IMR-90 (cell line): ENCODE measurements around the gene XPC. TPM values are rescaled to one million over a fixed set of nuclear protein-coding genes. Genes with fewer than 3 reads are reported as not detected.

ENCODE experiments used
- ATAC-seq: fragments of 200-7000 bp; cut with Tn5 transposase; 2 replicates; pipeline ENCODE4 v1.9.1; 2020; ENCODE audit warnings: low read depth, mild to moderate bottlenecking, moderate library complexity
- BruUV-seq: library from RNA; stranded (reverse); fragments of 400-500 nt; replicated peaks from 2 replicates; lab custom pipeline; 2021; lab: Mats Ljungman, UMichigan
- CTCF ChIA-PET: fragments of 300-600 bp; formaldehyde crosslinking; extraction: SDS; loops from one replicate; lab custom pipeline; 2021; ENCODE audit warnings: antibody characterized with exemption; lab: Yijun Ruan, JAX
- POLR2A ChIA-PET: fragments of 300-600 bp; sonication (Branson Sonifier 250); formaldehyde crosslinking; loops from one replicate; lab custom pipeline; 2022; ENCODE audit warnings: antibody characterized with exemption; ENCODE audit not compliant: unreplicated experiment; lab: Charles Lee
- DNase-seq: peaks from one replicate; pipeline ENCODE4 v3.0.0; 2013
- H2AFZ ChIP-seq: replicated peaks from 2 replicates; pipeline ENCODE3; 2013; ENCODE audit warnings: low read length, mild to moderate bottlenecking; ENCODE audit not compliant: poor library complexity
- H2AK5ac ChIP-seq: 2 replicates; pipeline ENCODE4 v1.6.1; 2013; ENCODE audit warnings: low read depth, low read length, inconsistent platforms
- H2AK9ac ChIP-seq: replicated peaks from 2 replicates; pipeline ENCODE3; 2013; ENCODE audit warnings: mild to moderate bottlenecking, low read depth, low read length, moderate library complexity; ENCODE audit not compliant: poor library complexity
- H2BK120ac ChIP-seq: 2 replicates; pipeline ENCODE4 v1.6.1; 2013; ENCODE audit warnings: low read depth, low read length, inconsistent platforms
- H2BK15ac ChIP-seq: 3 replicates; pipeline ENCODE4 v1.6.1; 2013; ENCODE audit warnings: low read depth, low read length, inconsistent platforms
- H2BK20ac ChIP-seq: 2 replicates; pipeline ENCODE4 v1.6.1; 2013; ENCODE audit warnings: low read depth, mild to moderate bottlenecking, inconsistent platforms, low read length, moderate library complexity
- H2BK5ac ChIP-seq: 2 replicates; pipeline ENCODE4 v1.6.1; 2013; ENCODE audit warnings: mild to moderate bottlenecking, low read depth, low read length, inconsistent platforms; ENCODE audit not compliant: poor library complexity, severe bottlenecking
- H3K14ac ChIP-seq: replicated peaks from 2 replicates; pipeline ENCODE4 v1.6.1; 2013; ENCODE audit warnings: low read depth, low read length, inconsistent platforms
- H3K18ac ChIP-seq: 2 replicates; pipeline ENCODE4 v1.6.1; 2013; ENCODE audit warnings: low read depth, low read length, control low read depth
- H3K23ac ChIP-seq: 2 replicates; pipeline ENCODE4 v1.6.1; 2013; ENCODE audit warnings: low read depth, low read length, inconsistent platforms
- H3K27ac ChIP-seq: 2 replicates; pipeline ENCODE4 v1.5.1; 2013; ENCODE audit warnings: mild to moderate bottlenecking, control low read depth, low read length; ENCODE audit not compliant: insufficient read depth
- H3K27me3 ChIP-seq: 2 replicates; pipeline ENCODE4 v1.6.1; 2013; ENCODE audit warnings: low read length; ENCODE audit not compliant: control insufficient read depth, insufficient read depth
- H3K36me3 ChIP-seq: 2 replicates; pipeline ENCODE4 v1.6.1; 2013; ENCODE audit warnings: low read length, mixed read lengths; ENCODE audit not compliant: control insufficient read depth, insufficient read depth
- H3K4ac ChIP-seq: 2 replicates; pipeline ENCODE4 v1.6.1; 2013; ENCODE audit warnings: low read depth, low read length, inconsistent platforms
- H3K4me1 ChIP-seq: 2 replicates; pipeline ENCODE4 v1.6.1; 2013; ENCODE audit warnings: low read length, mixed read lengths; ENCODE audit not compliant: control insufficient read depth, insufficient read depth
- H3K4me2 ChIP-seq: 2 replicates; pipeline ENCODE4 v1.6.1; 2013; ENCODE audit warnings: low read depth, mild to moderate bottlenecking, control low read depth, low read length, moderate library complexity
- H3K4me3 ChIP-seq: 2 replicates; pipeline ENCODE4 v1.5.1; 2013; ENCODE audit warnings: low read depth, mild to moderate bottlenecking, control low read depth, low read length, moderate library complexity; ENCODE audit not compliant: insufficient read depth
- H3K56ac ChIP-seq: 2 replicates; pipeline ENCODE4 v1.6.1; 2013; ENCODE audit warnings: low read length, inconsistent platforms; ENCODE audit not compliant: insufficient read depth; ENCODE audit errors: extremely low read depth
- H3K79me1 ChIP-seq, 2 experiments: 2 replicates each; pipeline ENCODE4 v1.6.1; 2013; ENCODE audit warnings: low read length in 2 of 2, inconsistent platforms in 1 of 2, low read depth in 1 of 2
- H3K9ac ChIP-seq: 2 replicates; pipeline ENCODE4 v1.6.1; 2013; ENCODE audit warnings: low read depth, low read length, control low read depth
- H3K9me1 ChIP-seq: 2 replicates; pipeline ENCODE4 v1.6.1; 2013; ENCODE audit warnings: low read length, inconsistent platforms; ENCODE audit not compliant: insufficient read depth
- H3K9me3 ChIP-seq: 2 replicates; pipeline ENCODE4 v1.6.1; 2013; ENCODE audit warnings: low read length; ENCODE audit not compliant: control insufficient read depth, insufficient read depth
- H4K20me1 ChIP-seq: 2 replicates; pipeline ENCODE4 v1.6.1; 2013; ENCODE audit warnings: low read length, inconsistent platforms; ENCODE audit not compliant: insufficient read depth
- H4K5ac ChIP-seq: 2 replicates; pipeline ENCODE4 v1.6.1; 2013; ENCODE audit warnings: mild to moderate bottlenecking, low read depth, low read length, control low read depth
- H4K8ac ChIP-seq, 2 experiments: 2 replicates each; pipeline ENCODE4 v1.6.1; 2013; ENCODE audit warnings: low read depth in 2 of 2, low read length in 2 of 2, control low read depth in 1 of 2, inconsistent platforms in 1 of 2
- H4K91ac ChIP-seq: 2 replicates; pipeline ENCODE4 v1.6.1; 2013; ENCODE audit warnings: low read depth, low read length, inconsistent platforms; ENCODE audit not compliant: insufficient read depth
- CEBPB ChIP-seq: IDR thresholded peaks from 2 replicates; pipeline ENCODE4 v1.6.1; 2012; ENCODE audit warnings: low read depth, low read length, improper control_type of control experiment
- CHD1 ChIP-seq: IDR thresholded peaks from 2 replicates; pipeline ENCODE4 v1.6.1; 2012; ENCODE audit warnings: low read depth, low read length, improper control_type of control experiment
- CTCF ChIP-seq: conservative IDR thresholded peaks from 2 replicates; pipeline ENCODE4 v1.5.1; 2012; ENCODE audit warnings: mild to moderate bottlenecking, low read depth, low read length, improper control_type of control experiment
- MAZ ChIP-seq: IDR thresholded peaks from 2 replicates; pipeline ENCODE4 v1.6.1; 2012; ENCODE audit warnings: low read depth, mild to moderate bottlenecking, low read length, improper control_type of control experiment, moderate library complexity, borderline replicate concordance
- MXI1 ChIP-seq: IDR thresholded peaks from 2 replicates; pipeline ENCODE4 v1.6.1; 2012; ENCODE audit warnings: low read depth, mild to moderate bottlenecking, low read length, moderate library complexity, borderline replicate concordance
- NFE2L2 ChIP-seq: fragments of 150-350 bp; IDR thresholded peaks from 2 replicates; pipeline ENCODE4 v1.6.1; 2016; ENCODE audit warnings: low read depth, mild to moderate bottlenecking, low read length
- POLR2A ChIP-seq: IDR thresholded peaks from 2 replicates; pipeline ENCODE4 v1.6.1; 2012; ENCODE audit warnings: mild to moderate bottlenecking, low read depth, low read length
- RAD21 ChIP-seq: IDR thresholded peaks from 2 replicates; pipeline ENCODE4 v1.6.1; 2012; ENCODE audit warnings: low read length, improper control_type of control experiment
- RCOR1 ChIP-seq: IDR thresholded peaks from 2 replicates; pipeline ENCODE4 v1.6.1; 2012; ENCODE audit warnings: mild to moderate bottlenecking, low read length, improper control_type of control experiment; ENCODE audit not compliant: insufficient replicate concordance
- RFX5 ChIP-seq: IDR thresholded peaks from 2 replicates; pipeline ENCODE4 v1.8.0; 2012; ENCODE audit warnings: low read depth, mild to moderate bottlenecking, low read length, moderate library complexity
- SMC3 ChIP-seq: fragments of 150-350 bp; IDR thresholded peaks from 2 replicates; pipeline ENCODE4 v1.6.1; 2016; ENCODE audit warnings: low read depth, mild to moderate bottlenecking, antibody characterized with exemption, low read length, moderate library complexity
- WGBS, 2 experiments: methylation state at CpG; one replicate each; pipeline versions ENCODE4 v1.1.5 to v1.1.7; 2013; ENCODE audit warnings: missing lambda C conversion rate in 2 of 2; ENCODE audit not compliant: insufficient read length in 1 of 2; ENCODE audit errors: extremely low coverage in 2 of 2; 5-methylcytosine and 5-hydroxymethylcytosine counted together
- dilution Hi-C: fragments of 300-500 bp; cut with HindIII; formaldehyde crosslinking; loops from one replicate; pipeline ENCODE4 v1.14.3; 2018; ENCODE audit warnings: low sequenced_read_pairs; ENCODE audit not compliant: unreplicated experiment
- in situ Hi-C: fragments of 300-500 bp; cut with MboI; formaldehyde crosslinking; loops from 3 replicates; pipeline ENCODE4 v1.14.3; 2019; ENCODE audit warnings: low sequenced_read_pairs, inconsistent platforms, mixed read lengths
- intact Hi-C: fragments of 100-400 bp; cut with micrococcal nuclease; formaldehyde crosslinking; loops from 2 replicates; pipeline ENCODE4 v1.10.0; 2022
- polyA plus RNA-seq, 3 experiments: library from polyadenylated mRNA; depleted of rRNA; stranded (reverse); fragments of >200 nt; gene quantifications; 2 replicates each; pipeline ENCODE4 v1.2.3, GENCODE V29; 2012; ENCODE audit warnings: low replicate concordance in 1 of 3
- total RNA-seq: library from RNA; depleted of rRNA; stranded (reverse); fragments of >200 nt; gene quantifications from 2 replicates; pipeline ENCODE4 v1.2.3, GENCODE V29; 2012
- TF ChIP-seq, protein P1 (sequence below): fragments of 150-350 bp; IDR thresholded peaks from 2 replicates; pipeline ENCODE4 v1.6.1; 2016; ENCODE audit warnings: low read depth, mild to moderate bottlenecking, low read length, moderate library complexity, borderline replicate concordance
- TF ChIP-seq, protein P2 (sequence below): fragments of 150-350 bp; IDR thresholded peaks from 2 replicates; pipeline ENCODE4 v1.6.1; 2017; ENCODE audit warnings: mild to moderate bottlenecking, antibody characterized with exemption, low read length, low read depth

XPC gene
- total and polyA plus RNA-seq, 2 of the 4 experiments (the other 2 are of a cell fraction): 30.9 to 48.8 TPM

DNA sequence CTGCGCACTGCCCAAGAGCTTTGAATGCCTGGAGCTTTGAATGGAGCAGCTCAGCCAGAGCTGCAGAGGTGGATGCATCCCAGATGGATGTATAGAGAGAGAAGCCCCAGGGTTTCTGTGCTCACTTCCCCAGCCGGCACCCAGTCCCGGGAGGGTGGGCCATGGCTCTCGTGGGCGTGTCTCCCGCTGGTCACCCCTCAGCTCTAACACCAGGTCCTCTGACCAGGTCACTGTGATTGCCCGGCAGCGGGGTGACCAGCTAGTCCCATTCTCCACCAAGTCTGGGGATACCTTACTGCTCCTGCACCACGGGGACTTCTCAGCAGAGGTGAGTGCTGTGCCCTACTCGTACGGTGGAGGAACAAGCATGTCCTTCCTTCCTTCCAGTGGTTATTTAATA lies 42.8 kb downstream of the XPC start:
- WGBS, 2 experiments: 86% methylated on average over 7 of the region's 11 CpGs; no CpG with 5 or more reads in 1 of the 2 experiments
- Histone ChIP-seq H3K4me1 (no peaks in the 10 kb centered on the region), H2BK15ac (no peak overlapping the region), H3K4me2 (no peak overlapping the region), H4K91ac (no peak overlapping the region), H2AK5ac (no peak overlapping the region), H3K9me1 (peaks cover 4% of the 10 kb centered on the region), H2BK20ac (no peak overlapping the region), H2AK9ac (no peak overlapping the region), H3K27me3 (no peaks in the 10 kb centered on the region), H3K9me3 (no peaks in the 10 kb centered on the region), H4K20me1 (no peaks in the 10 kb centered on the region), H3K4ac (no peak overlapping the region), H3K14ac (no peak overlapping the region), H4K8ac (no peak overlapping the region), H2BK5ac (no peak overlapping the region), H3K56ac (no peak overlapping the region), H3K79me1 (peaks cover 2 to 18% of the 10 kb centered on the region in 2 experiments; a peak in 3 of 4 replicates), H3K4me3 (no peak overlapping the region), H4K5ac (no peak overlapping the region), H3K27ac (no peak overlapping the region), H3K23ac (no peak overlapping the region), H3K18ac (no peak overlapping the region), H2AFZ (no peak overlapping the region), H3K36me3 (peaks cover 83% of the 10 kb centered on the region), H2BK120ac (no peak overlapping the region), H3K9ac (no peak overlapping the region)
- no TSS peak for BruUV-seq
- ChIA-PET POLR2A (no interaction called here), CTCF (no interaction called here)
- no peak for ATAC-seq
- TF ChIP-seq RAD21: no peak
- no peak for TF ChIP-seq CEBPB
- TF ChIP-seq, protein P1, sequence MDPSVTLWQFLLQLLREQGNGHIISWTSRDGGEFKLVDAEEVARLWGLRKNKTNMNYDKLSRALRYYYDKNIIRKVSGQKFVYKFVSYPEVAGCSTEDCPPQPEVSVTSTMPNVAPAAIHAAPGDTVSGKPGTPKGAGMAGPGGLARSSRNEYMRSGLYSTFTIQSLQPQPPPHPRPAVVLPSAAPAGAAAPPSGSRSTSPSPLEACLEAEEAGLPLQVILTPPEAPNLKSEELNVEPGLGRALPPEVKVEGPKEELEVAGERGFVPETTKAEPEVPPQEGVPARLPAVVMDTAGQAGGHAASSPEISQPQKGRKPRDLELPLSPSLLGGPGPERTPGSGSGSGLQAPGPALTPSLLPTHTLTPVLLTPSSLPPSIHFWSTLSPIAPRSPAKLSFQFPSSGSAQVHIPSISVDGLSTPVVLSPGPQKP: no peak
- no peak for TF ChIP-seq MAZ
- no peak for TF ChIP-seq NFE2L2
- no peak for TF ChIP-seq RFX5
- no peak for TF ChIP-seq POLR2A
- TF ChIP-seq MXI1: no peak
- TF ChIP-seq SMC3: no peak
- no peak for TF ChIP-seq CTCF
- no peak for TF ChIP-seq RCOR1
- no peak for TF ChIP-seq CHD1
- TF ChIP-seq, protein P2, sequence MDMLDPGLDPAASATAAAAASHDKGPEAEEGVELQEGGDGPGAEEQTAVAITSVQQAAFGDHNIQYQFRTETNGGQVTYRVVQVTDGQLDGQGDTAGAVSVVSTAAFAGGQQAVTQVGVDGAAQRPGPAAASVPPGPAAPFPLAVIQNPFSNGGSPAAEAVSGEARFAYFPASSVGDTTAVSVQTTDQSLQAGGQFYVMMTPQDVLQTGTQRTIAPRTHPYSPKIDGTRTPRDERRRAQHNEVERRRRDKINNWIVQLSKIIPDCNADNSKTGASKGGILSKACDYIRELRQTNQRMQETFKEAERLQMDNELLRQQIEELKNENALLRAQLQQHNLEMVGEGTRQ: no peak
- intact Hi-C loops (no loop called here), dilution Hi-C loops (no loop called here), in situ Hi-C loops (loop anchor here (25.0 kb wide), 1 partner anchor 98 kb away; no protein-coding TSS in a partner anchor)
- no peak for DNase-seq
